HTERT RPE-1 (cell line): ENCODE measurements around the gene ARHGAP19.
"Not testable (repeated sequence)": the region's sequence is repeated elsewhere in the genome, so short reads cannot be mapped to it uniquely, and the experiment has no call there.

Experiments
- in situ Hi-C: fragments of 300-500 bp; cut with MboI; formaldehyde crosslinking; loops from 4 replicates; pipeline ENCODE4 v1.14.3; 2020; ENCODE audit warnings: low sequenced_read_pairs

ARHGAP19 gene

GRCh38 chr10:97321804-97322190 is 29.4 kb upstream of the ARHGAP19 start:
- in situ Hi-C loops, result no loop called here

- in situ Hi-C loops, result no loop called here
Measured at GRCh38 chr10:97321032-97321803, 28.8 kb upstream of the ARHGAP19 start.

DNA sequence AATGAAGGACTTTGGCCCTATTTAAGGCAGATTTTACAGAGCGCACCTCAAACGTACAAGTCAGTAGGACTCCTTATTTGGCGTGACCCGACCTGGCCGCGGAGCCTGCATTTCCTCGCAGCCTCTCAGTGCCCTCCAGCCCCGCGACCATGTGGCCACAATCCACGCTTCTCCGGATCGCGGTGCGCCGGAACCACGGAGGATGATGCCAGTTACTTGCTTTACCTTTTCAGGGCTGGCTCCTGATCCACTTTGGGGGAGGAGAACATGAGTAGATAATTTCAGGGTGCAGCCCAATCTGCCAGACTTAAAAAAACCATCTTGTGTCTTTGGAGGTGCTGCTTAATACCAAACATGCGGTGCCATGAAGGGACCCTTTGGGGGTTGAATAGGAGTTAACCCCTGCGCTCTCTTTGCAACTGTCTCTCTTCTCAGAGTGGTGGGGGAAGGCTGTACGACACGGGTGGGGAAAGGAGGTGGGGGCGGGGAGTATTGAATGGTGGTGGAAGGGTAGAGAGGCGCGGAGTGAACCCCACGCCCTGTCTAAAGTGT is 28.1 kb upstream of the ARHGAP19 start:
- in situ Hi-C loops, result no loop called here

- in situ Hi-C loops, result no loop called here
Measured at GRCh38 chr10:97319671-97320479, 27.4 kb upstream of the ARHGAP19 start.

GRCh38 chr10:97318772-97319651 is 26.6 kb upstream of the ARHGAP19 start, which contains the start of gene FRAT1:
TSS of gene FRAT1 (plus strand) at chr10:97319271. CDS start at chr10:97319454, 183 bp downstream.
- in situ Hi-C loops, result no loop called here

DNA sequence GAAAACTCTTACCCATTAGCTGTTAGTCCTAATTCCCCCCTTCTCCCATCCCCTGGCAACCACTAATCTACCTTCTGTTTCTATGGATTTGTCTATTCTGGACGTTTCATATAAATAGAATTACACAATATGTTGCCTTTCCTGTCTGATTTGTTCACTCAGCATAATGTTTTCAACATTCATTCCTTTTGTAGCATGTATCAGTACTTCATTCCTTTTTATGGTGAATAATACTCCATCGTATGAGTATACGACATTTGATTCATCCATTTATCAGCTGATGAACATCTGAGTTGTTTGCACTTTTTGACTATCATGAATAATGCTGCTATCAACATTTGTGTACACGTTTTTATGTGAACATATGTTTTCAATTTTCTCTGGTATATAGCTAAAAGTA is 22.2 kb upstream of the ARHGAP19 start:
- in situ Hi-C loops, result no loop called here

- in situ Hi-C loops, result no loop called here
Measured at GRCh38 chr10:97312897-97313296, 20.5 kb upstream of the ARHGAP19 start.

DNA sequence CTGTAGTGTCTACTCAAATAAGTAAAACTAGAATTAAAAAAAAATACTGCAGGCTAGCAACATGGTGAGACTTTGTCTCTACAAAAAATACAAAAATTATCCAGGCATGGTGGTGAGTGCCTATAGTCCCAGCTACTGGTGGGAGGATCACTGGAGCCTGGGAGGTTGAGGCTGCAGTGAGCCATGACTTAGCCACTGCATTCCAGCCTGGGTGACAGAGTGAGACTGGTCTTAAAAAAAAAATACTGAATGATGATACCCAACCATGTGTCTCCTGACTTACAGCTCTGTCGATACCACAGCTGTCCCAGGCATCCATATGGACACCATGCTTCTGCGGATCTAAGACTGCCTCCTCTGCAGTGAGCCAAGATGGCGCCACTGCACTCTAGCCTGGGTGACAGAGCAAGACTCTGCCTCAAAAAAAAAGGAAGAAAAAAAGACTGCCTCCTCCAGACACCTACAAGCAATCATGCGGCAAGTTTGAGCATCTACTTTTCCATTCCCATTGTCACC is 18.7 kb upstream of the ARHGAP19 start:
- in situ Hi-C loops, result no loop called here

GRCh38 chr10:97307866-97308780 is 15.7 kb upstream of the ARHGAP19 start:
- in situ Hi-C loops, result no loop called here

DNA sequence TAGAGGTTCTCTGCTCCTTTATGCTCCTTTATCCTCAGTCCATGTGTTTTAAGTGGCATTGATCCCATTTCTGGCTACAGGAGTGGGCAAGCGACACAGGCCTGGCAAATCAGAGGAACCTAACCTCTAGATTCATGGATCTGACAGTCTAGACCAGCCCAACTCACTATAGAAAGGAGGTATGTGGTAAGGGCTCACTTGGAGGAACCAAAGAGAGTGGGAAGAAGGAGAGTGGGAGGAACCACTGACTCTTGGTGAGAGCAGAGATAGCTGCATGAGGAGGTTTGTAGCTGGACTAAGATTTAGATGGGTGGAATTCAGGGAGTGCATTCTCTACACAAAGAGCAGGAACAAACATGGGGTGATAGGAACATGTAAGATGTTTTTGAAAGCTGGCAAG is 15.0 kb upstream of the ARHGAP19 start:
- in situ Hi-C loops, result no loop called here

GRCh38 chr10:97302088-97302791 is 9.8 kb upstream of the ARHGAP19 start:
- in situ Hi-C loops, result no loop called here

- in situ Hi-C loops, result no loop called here
Measured at GRCh38 chr10:97300980-97301379, 8.5 kb upstream of the ARHGAP19 start.

DNA sequence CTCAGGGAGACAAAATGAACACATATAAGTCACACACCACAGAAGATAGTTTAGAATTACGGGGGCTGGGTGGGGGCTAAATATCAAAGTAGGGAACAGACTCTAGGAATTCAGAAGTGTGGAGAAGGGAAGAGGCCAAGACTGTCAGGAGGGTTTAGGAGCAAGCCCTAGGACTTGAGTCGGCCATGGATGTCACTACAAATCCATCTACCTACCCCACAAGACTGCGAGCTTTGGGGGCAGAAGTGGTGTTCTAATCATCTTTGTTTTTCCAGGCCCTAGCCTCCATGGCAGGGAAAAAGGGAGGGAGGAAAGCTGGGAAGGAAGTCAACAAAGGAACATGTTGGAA is 5.8 kb upstream of the ARHGAP19 start:
- in situ Hi-C loops, result no loop called here

DNA sequence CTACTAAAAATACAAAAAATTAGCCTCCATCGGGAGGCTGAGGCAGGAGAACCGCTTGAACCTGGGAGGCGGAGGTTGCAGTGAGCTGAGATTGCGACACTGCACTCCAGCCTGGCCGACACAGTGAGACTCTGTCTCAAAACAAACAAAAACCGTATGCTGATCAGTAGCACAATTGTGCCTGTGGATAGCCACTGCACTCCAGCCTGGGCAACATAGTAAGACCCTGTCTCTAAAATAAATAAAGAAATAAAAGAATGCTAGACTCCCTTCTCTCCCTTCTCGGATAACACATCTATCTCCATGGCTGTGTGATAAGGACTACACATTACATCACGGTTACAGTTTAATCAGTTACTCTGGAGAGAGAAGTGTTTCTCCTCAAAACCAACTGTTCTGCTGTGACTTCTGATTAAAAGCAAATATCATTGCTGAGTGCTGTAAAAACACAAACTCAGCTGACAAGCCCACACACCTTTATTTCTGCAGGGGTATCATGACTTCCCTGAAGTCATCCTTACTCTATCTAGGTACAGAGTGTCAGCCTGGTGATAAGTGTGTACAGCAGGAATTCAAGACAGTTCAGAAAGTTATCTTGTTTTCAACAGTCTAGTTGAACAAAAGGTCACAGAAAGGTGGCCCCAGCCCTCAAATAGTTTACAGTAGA is 5.3 kb upstream of the ARHGAP19 start:
- in situ Hi-C loops, result no loop called here

DNA sequence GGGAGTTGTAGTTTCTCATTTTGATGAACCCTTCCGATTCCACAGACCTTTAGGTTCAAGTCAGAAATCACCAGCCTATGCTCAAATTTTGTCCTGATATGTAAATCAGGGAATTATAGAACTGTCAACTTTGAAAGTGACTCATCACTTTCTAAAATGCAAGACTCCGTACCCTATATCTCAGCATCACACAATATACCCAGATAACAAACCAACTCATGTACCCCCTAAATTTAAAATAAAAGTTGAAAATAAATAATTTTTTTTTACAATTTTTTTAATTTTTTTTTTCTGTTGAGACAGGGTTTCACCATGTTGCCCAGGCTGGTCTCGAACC is 393 bp upstream of the ARHGAP19 start:
- in situ Hi-C loops, result no loop called here

DNA sequence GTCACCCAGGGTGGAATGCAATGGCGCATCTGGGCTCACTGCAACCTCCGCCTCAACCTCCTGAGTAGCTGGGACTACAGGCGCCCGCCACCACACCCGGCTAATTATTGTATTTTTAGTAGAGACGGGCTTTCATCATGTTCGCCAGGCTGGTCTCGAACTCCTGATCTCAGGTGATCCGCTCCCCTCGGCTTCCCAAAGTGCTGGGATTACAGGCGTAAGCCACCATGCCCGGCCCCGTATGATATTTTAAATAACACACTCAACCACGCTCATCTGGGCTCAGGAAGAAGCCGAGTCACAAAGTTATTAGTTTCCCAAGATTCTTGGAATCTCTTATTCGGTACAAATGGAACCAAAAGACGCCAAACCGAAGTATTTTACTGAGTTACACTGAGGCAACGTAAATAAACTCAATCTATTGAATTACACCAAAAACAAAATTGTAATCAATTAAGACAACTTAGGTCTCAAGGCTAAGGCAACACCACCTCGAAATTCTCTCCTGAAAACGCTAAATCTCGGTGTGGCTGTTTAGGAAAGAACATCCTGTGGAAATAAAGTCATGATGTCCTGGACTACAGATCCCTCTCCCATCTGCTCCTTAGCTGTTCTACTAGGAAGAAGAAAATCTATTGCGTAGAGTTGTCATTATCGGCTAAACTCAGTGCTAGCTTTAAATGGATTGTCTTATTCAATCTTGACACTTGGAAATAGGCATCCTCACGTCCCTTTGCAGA is 910 bp downstream of the ARHGAP19 start:
- in situ Hi-C loops, result no loop called here

DNA sequence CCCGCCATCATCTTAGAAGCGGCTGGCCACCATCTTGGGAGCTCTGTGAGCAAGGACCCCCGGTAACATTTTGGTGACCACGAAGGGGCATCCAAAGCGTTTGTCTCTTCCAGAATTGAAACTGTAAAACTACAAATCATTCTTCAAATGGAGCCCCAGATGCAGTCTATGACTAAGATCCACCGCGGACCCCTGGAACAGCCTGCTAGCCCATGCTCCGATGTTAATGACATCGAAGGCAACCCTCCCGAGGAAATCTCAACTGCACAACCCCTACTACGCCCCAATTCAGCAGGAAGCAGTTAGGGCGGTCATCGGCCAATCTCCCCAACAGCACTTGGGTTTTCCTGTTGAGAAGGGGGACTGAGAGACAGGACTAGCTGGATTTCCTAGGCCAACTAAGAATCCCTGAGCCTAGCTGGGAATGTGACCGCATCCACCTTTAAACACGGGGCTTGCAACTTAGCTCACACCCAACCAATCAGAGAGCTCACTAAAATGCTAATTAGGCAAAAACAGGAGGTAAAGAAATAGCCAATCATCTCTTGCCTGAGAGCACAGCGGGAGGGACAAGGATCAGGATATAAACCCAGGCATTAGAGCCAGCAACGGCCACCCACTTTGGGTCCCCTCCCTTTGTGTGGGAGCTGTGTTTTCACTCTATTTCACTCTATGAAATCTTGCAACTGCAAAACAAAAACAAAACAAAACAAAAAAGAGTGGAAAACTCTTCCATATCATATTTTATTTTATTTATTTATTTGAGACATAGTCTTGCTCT is 1.7 kb downstream of the ARHGAP19 start:
- in situ Hi-C loops, result not testable (repeated sequence)
